Bronchial epithelial cell (primary cell): Measurements from ENCODE around the gene LRRC75B. TPM values are rescaled to one million over a fixed set of nuclear protein-coding genes. Genes with fewer than 3 reads are reported as not detected.

Experiments
- DNase-seq: peaks from one replicate; pipeline ENCODE4 v3.0.0-alpha.2; 2010; ENCODE audit warnings: low read depth
- FAIRE-seq: peaks from 2 replicates; lab custom pipeline; 2011; peaks lifted over from hg19 to GRCh38; lab: Jason Lieb, UNC
- H3K27me3 ChIP-seq: 2 replicates; pipeline ENCODE4 v1.5.1; 2011; ENCODE audit warnings: low read length; ENCODE audit not compliant: control insufficient read depth, insufficient read depth
- H3K36me3 ChIP-seq: 2 replicates; pipeline ENCODE4 v1.5.1; 2011; ENCODE audit warnings: low read length; ENCODE audit not compliant: control insufficient read depth, insufficient read depth
- H3K4me3 ChIP-seq: 2 replicates; pipeline ENCODE4 v1.5.1; 2011; ENCODE audit warnings: mild to moderate bottlenecking, low read depth, low read length, control low read depth
- CTCF ChIP-seq: IDR thresholded peaks from 2 replicates; pipeline ENCODE4 v1.5.1; 2011; ENCODE audit warnings: mild to moderate bottlenecking, moderate library complexity, low read length, control low read depth, inconsistent platforms; ENCODE audit not compliant: insufficient read depth, severe bottlenecking
- total RNA-seq: library from RNA; depleted of rRNA; stranded (reverse); fragments of >200 nt; gene quantifications from 2 replicates; pipeline ENCODE4 v1.2.1, GENCODE V29; 2014

The LRRC75B gene
- total RNA-seq, 1 donor from 2014 or later = 4.2 TPM

GRCh38 chr22:24550902-24551435 lies 41.9 kb downstream of the LRRC75B start:
- DNase-seq = no peak
- H3K27me3 ChIP-seq = no peaks in the 10 kb centered on the region
- peaks cover 32% of the 10 kb centered on the region for H3K36me3 ChIP-seq
- FAIRE-seq = no peak
- H3K4me3 ChIP-seq = no peak overlapping the region
- no peak for TF ChIP-seq CTCF

- Histone ChIP-seq H3K36me3 (peaks cover 34% of the 10 kb centered on the region), H3K27me3 (no peaks in the 10 kb centered on the region), H3K4me3 (no peak overlapping the region)
- TF ChIP-seq CTCF = no peak
- FAIRE-seq (no peak), DNase-seq (no peak)
These were observed 42.6 kb downstream of the LRRC75B start for GRCh38 chr22:24550028-24550901.

GRCh38 chr22:24548812-24549211 lies 44.1 kb downstream of the LRRC75B start:
- peaks cover 40% of the 10 kb centered on the region for H3K36me3 ChIP-seq
- TF ChIP-seq CTCF = no peak
- no peak overlapping the region for H3K4me3 ChIP-seq
- DNase-seq (no peak), FAIRE-seq (peak; percentile 66)
- H3K27me3 ChIP-seq = no peaks in the 10 kb centered on the region

GRCh38 chr22:24543679-24544243 lies 49.1 kb downstream of the LRRC75B start:
- no peak for FAIRE-seq

GRCh38 chr22:24543185-24543601 lies 49.7 kb downstream of the LRRC75B start:
- TF ChIP-seq CTCF = no peak
- Histone ChIP-seq H3K4me3 (no peak overlapping the region), H3K36me3 (peaks cover 44% of the 10 kb centered on the region), H3K27me3 (no peaks in the 10 kb centered on the region)
- FAIRE-seq (no peak), DNase-seq (no peak)

More at GRCh38 chr22:24543679-24544243, 49.1 kb downstream of the LRRC75B start:
- Histone ChIP-seq H3K27me3 (no peaks in the 10 kb centered on the region), H3K36me3 (peaks cover 49% of the 10 kb centered on the region), H3K4me3 (no peak overlapping the region)
- TF ChIP-seq CTCF = no peak
- DNase-seq = no peak
